ENCODE measurements around the gene KIRREL3.
"Not testable (repeated sequence)": the region's sequence is repeated elsewhere in the genome, so short reads cannot be mapped to it uniquely, and the experiment has no call there.

KIRREL3 gene

DNA sequence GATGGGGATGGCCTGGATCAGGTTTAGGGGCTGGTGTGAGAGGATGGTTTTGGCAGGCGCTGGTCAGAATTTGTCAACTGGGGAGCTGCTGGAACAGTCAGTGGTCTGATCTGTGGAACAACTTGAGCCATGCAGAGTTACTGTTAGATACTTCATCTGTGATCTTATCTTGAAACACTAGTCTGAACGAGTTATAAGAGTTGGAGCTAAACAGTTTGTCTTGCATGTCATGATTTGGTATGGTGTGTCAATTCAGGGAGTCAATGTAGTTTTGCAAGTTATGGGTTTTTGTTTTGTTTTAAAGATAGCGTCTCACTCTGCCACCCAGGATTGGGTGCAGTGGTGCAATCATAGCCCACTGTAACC is 591.0 kb downstream of the KIRREL3 start:
- no peak for DNase-seq

DNA sequence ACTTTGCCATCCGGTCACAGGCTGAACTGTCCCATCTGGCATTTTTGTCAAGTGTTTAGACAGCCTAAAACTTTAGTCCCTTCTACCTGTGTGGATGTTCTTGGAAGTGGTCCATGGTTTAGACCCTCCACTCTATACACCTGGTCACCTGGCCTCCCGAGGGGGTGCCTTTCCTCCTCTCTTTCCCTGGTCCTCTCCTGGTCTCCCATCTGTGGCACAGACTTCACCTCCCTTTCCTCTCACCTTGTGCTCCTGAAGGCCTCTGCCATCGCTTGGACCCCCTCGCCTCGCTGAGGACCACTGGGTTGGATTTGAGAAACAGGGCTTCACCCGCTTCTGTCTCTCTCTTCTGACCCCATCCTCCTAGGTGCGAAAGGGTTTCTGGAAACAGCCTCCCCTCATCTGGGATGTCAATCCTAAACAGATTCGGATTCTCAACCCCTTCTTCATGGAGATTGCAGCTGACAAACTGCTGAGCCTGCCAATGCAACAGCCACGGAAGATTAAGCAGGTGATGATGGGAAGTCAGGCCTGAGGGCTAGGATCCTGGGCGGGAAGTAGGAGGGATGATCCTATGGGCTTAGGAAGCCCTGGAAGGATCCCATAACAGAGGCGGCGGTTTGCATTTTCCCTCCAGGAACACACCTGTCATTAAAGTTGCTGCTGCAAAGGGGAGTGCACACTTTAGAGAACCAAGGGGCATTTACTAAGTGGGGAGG is 591.5 kb downstream of the KIRREL3 start:
- DNase-seq, result no peak

DNA sequence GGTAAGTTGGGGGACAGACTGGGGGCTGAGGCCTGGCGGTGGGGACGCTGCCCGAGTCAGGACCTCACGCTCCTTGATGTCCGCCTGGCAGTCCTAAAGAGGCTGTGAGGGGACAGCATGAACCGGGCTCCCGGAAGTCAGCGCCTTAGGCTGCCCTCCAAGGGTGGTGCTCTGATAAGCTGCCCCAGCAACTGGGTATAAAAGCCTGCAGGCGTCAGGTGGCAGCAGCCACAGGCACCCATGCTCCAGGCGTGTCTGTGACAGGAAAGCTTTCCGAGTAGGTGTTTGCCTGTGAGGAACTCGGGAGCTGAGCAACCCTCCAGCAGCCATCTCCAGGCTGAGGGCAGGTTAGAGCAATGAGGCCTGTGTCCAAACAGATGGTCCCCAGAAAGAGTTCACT is 592.1 kb downstream of the KIRREL3 start:
- no peak for DNase-seq

DNA sequence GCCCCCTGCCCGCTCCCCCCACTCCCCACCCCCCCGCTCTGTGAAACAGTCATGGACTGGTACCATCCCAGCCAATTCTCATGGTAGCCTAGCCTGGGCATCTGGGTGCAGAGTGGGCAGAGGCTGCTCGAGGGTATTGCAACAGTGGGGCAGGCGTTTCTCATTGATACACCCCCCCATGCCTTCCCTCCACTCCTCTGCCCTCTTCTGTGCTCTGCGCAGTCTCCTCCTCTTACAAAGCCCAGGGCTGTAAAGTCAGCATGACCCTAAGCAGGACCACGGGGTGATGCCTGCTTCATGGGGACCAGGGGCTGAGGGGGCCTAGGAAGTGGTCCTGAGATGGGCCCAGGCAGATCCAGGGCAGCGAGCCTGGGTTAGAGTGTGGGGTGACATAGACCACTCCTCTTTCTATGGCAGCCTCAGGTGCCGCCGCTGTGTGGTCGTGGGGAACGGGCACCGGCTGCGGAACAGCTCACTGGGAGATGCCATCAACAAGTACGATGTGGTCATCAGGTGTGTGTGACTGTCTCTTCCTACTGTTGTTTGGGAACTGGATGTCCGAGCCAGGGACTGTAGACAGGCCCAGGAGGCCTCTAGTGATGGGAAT is 592.8 kb downstream of the KIRREL3 start:
- no peak for DNase-seq

DNA sequence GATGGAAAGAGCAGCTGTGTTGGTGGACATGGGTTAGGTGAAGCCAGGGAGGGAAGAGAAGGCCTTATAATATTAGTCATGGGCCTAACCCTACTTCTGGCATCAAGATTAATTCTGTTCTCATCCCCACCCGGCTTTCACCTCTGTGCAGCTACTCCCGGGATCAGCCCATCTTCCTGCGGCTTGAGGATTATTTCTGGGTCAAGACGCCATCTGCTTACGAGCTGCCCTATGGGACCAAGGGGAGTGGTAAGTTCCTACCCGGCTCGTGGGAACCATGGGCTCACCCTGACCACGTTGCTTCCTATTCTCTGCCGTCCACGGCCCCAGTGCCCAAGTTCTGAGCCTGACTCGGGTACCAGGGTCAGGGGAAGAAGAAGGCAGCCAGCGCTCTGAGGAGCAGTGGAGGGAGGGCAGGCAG is 593.5 kb downstream of the KIRREL3 start:
- DNase-seq, result no peak

DNA sequence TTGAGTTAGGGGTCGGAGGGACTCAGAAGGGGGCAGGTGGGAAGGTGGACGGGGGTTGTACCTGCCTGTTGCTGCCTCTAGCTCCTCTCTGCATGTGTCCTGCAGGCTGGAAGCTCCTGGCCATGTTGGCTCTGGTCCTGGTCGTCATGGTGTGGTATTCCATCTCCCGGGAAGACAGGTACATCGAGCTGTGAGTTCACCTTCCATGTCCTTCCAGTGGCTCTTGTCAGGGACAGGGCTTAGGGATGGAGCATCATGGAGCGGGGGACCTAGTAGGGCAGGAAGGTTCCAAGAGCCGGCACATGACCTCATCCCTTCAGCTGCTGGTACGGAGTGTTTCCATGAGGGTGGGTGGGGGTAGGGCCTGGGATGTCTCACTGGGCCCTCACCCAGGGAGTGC is 594.2 kb downstream of the KIRREL3 start:
- DNase-seq, result no peak

DNA sequence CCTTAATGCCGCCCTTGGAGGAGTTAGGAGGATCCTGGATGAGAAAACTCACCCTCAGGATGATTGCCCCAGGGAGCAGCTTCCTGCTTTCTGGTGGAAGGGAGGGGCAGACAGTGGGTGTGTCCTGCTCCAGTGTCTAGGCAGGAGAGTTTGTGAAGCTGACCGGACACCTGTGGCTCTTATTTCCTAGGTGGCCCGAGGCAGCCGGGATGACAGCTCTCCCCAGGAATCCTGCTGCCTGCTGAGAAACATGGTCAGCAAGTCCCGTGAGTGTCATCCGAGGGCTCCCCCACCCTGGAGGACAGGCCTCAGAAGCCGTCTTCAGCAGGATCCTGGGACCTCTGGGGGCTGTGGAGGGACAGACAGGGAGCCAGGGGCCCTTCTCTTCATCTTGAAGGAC is 594.7 kb downstream of the KIRREL3 start:
- no peak for DNase-seq

DNA sequence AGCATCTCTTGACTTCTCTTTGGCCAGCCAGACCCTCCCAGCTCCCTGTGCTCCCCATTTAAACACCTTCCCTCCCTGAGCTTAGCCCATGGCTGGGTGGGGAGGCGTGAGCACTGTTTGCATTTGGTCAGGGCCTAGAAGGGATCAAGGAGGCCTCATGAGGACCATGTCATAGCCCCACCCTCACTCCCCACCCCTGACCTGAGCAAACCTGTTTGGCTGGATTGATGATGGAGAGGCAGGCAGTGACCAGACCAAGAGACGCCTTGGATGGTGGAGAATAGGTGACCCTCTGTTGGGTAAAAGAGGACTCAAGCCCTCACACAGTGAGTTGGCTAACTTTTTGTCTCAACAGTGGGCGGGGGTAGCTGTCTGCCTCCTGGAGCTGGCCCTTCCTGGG is 595.2 kb downstream of the KIRREL3 start:
- DNase-seq, result no peak

DNA sequence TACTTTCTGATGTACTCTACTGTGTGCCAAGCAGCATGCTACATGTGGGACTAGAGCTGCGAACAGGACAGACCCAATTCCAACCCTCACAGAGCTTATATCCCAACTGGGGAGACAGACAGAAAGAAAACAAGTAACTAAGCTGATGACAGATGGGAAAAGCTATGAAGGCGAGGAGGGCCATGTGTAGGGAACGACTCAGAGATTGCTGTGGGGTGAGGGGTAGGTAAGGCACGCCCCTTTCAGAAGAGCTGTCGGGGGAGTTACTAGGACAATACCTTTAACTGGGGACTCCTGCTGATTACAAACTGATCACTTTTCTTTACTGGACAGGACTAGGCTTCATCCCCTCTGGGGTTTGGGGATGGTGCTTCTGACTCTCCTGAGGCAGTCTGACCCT is 596.2 kb downstream of the KIRREL3 start:
- DNase-seq, result no peak

DNA sequence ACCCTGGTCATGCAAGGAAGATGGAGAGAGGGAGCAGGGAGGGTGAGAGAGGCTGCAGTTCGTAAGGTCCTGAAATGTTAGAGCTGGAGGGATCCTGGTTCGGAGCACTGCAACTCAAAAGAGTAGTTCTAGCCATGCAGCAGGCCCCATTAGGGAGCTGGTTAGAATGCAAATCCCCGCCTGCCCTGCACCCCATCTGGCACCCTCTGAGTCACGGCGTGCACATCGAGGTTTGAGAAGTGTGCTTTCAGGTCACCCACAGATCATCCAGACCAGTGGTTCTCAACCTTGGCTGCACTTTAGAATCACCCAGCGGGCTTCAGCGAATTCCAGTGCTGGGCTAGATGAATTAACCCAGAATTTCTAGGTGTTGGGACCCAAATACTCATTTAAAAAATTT is 596.9 kb downstream of the KIRREL3 start:
- no peak for DNase-seq

DNA sequence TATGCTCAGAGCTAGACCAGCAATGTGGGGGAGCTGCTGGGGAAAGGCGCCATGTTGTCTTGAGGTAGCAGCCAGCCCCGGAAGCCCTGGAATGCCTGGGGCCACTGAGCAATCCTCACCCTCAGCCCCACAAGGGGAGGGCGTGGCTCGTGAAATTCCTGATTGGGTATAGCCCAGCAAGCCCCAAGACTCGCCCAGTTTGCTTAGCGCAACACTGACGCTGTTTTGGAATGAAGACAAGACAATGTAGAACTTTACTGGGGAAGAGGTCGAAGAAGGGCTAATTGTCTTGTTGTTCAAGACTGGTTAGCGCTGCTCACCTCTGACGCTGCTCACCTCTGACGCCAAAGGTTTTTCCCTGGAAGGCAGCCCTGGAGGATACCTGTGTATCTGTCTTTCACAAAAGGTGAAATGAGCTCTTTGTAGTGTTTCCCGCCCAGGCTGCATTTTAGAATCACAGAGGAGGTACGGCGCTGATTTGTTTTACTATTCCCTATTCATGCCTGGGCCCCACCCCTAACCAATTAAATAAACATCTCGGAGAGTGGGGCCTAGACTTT is 597.5 kb downstream of the KIRREL3 start:
- no peak for DNase-seq

DNA sequence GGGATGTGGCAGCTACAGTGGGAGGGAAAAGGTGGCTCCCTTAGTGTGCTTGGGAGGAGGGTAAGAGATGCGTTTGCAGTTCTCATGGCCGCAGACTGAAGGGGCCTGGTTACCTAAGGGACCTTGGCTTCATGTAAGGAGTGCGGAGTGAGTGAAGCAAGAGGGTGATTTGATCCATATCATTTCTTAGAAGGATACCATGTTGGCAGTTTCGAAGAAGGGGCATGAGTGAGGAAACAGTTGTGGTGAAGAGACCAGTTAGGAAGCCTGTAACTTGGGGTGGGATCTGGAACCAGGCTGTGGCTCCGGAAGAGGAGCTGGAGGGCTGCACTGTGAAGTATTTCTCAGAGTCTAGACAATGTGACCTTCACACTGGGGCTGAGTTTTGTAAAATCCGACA is 600.1 kb downstream of the KIRREL3 start:
- no peak for DNase-seq

DNA sequence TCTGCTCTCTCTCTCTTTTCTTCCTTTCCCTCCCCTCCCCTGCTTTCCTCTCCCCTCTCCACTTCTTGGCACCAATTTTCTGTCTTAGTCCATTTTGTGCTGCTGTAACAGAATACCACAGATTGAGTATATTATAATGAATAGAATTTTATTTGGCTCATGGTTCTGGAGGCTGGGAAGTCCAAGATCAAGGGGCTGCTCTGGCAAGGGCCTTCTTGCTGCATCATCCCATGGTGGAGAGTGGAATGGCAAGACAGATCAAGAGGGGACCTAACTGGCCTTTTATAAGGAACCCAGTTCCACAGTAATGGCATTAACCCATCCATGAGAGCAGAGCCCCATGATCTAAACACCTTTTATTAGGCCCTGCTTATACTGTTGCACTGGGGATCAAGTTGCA is 600.6 kb downstream of the KIRREL3 start:
- no peak for DNase-seq

DNA sequence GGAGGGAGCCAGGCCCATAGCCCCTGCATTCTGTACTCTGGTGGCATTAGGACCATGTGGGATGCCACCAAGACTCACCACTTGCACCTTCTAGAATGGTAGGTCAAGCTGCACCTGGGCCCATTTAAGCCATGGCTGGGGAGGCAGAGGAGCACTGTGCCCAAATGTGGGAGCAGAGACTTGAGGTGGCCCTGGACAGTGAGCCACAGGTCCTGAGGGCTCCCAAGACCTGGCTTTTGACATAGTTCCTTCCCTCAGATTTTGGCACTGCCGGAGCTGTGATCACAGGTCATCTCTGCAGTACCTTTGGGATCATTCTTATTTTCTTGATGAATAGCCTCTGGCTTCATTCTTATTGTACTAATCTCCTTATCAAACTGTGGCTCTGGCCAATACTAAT is 601.8 kb downstream of the KIRREL3 start:
- DNase-seq, result no peak

DNA sequence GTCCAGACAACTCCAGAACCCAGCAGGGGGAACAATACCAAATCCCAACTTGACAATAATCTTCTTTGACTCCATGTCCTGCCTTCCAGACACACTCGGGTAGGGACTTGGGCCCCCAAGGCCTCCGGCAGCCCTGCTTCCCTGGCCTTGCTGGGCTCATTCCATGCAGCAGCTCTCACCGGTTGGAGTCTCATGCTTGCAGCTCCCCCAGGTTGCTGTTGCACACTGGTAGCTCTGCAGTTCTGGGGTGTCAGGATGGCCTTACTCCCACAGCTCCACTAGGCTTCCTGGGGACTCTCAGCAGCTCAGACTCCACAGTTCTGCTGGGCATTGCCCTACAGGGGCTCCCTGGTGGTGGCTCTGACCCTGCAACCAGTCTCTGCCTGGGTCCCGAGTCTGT is 602.3 kb downstream of the KIRREL3 start:
- DNase-seq, result no peak

DNA sequence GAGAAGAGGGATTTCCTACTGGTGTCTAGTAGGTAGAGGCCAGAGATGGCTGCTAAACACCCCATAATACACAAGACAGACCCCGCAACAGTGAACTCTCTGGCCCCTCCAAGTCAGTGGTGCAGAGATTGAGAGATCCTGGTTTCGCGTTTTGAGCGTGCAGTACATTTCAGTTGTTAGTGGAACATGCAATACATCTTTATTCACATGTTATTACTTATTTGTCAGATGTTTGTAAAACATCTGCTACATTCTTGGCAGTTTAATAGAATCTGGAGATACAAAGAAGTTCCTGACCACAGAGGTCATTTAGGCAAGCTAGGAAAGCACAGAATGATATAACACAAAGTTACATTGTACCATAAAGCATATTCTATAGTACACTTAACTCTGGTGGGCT is 603.6 kb downstream of the KIRREL3 start:
- no peak for DNase-seq

DNA sequence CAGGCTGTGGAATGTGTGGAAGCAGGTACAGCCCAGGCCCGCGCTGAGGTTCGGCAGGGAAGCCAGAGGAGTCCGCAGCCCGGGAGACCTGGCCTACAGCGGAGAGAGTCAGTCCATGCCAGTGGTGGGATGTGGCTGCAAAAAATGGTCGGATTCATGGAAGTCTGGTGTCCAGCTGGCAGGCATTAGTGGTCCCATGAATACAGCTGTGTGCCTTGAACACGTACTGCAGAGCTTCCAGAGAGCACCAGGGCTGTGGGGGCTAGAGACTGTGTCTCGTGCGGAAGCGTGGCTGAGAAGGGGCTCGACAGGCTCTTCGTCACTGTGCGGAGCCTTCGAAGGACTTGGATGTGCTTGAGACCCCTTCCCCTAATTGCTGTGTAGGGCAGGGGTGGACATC is 604.3 kb downstream of the KIRREL3 start:
- not testable (repeated sequence) for DNase-seq

DNA sequence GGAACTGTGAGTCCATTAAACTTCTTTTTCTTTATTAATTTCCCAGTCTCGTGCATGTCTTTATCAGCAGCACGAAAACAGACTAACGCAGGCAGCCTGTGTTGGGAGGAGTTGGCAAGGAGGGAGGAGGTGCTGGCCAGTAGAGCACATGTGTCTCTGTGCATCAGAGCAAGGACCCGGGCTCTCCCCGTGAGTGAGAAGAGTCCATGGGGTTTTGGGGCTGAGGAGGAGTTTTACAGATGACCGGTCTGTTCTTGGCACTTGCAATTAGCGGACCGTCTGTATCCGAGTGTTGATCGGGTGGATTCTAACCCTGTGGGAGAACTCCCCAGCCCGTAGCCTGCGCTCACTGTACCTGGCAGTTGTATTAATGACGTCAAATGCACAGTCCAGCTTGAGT is 604.8 kb downstream of the KIRREL3 start:
- not testable (repeated sequence) for DNase-seq

DNA sequence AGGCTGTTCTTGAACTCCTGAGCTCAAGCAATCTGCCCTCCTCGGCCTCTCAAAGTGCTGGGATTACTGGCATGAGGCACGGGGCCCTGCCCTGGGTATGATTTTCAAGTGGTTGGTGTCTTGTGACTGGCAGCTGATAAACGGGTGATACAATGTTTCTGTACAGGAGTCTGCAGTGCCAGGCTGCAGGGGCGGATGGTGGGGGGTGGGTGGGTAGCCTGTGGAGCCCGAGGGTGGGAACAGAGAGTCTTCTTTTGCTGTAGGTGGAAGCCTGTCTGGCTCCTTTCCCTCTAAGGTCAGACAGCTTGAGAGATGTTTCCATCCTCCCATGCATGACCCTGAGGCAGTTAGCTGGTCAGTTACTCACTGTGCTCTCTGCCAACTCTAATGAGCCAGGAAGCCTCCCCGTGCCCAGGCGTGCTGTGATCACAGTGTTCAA is 605.9 kb downstream of the KIRREL3 start:
- not testable (repeated sequence) for DNase-seq

DNA sequence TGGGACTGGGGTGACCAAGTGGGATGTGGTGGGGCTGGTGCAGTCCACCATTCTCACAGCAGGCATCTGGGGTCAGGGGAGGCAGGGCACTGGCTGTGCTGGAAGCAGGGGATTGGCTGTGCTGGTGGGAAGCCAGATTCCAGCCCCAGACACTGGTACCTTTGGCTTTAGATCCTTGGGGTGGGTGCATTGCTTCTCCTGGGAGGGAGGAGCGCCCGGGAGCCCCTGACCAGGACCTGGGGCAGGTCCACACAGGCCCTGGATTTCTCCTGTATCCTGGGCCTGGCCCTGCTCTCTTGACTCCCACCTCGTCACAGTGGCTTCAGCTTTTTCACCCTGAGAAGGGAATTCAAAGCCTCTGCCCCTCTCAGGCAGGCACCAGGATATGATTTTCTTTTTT is 606.5 kb downstream of the KIRREL3 start:
- DNase-seq, result no peak

DNA sequence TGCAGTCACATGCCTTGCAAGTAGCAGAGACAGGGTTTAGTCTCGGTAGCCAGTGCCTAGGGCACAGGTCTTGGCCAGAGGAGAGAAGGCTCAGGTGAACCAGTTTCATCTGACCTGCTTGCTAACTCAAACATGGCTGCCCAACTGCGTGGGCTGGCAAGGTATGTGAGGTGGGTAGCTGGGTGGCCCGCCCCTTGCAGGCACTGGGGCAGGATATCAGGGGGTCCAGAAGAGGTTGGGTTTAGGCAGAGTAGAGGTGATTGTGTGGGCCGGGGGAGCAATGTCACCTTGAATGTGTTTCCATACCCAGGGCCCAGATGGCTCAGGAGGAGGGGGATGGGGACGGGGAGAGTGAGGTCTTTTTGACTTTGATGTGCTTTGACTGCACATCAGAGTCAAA is 607.4 kb downstream of the KIRREL3 start:
- DNase-seq, result no peak

DNA sequence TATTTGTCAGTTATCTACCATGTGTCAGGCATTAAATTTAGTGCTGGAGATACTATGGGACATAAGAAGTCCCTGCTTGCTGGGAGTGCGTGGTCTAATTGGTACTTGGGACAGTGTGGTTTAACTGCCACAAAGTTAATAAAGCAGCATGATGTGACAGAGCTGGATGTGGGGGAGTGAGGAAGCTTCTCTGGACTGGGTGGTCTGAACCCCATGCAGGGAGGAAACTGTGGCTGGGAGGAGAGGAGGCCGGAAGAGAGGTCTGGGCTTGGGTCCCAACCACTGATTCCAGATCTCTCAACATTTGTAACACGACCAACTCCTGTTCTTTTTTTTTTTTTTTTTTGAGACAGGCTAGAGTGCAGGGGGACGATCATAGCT is 607.9 kb downstream of the KIRREL3 start:
- no peak for DNase-seq

DNA sequence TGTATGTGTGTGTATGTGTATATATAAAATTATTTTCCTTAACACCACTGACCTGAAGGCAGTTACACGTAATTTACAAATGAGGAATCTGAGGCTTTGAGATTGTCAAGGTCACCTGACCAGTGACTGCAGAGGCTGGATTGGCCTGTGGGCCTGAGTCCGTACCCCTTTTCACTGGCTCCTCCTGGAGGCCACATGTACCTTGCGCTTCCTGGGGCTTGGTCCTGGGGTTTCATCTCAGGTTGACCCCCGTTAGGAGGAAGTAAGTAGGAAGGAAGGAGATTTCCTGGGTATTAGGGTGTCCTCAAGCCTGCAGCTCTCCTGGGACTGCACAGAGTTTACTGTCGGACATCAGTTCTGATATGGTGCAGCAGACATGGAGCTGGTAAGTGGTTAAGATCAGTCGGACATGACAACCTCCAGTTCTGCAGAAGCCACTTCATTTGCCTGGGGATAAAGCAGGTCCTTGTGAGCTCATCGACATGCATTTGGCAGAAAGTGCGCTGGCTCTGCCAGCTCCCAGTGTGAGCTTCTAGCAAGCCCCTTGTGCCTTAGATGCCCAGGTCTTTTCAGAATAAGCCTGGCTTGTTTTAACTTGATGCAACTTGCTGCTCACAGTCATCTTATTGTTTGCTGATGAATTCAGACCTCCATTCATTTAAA is 608.5 kb downstream of the KIRREL3 start:
- DNase-seq, result no peak

DNA sequence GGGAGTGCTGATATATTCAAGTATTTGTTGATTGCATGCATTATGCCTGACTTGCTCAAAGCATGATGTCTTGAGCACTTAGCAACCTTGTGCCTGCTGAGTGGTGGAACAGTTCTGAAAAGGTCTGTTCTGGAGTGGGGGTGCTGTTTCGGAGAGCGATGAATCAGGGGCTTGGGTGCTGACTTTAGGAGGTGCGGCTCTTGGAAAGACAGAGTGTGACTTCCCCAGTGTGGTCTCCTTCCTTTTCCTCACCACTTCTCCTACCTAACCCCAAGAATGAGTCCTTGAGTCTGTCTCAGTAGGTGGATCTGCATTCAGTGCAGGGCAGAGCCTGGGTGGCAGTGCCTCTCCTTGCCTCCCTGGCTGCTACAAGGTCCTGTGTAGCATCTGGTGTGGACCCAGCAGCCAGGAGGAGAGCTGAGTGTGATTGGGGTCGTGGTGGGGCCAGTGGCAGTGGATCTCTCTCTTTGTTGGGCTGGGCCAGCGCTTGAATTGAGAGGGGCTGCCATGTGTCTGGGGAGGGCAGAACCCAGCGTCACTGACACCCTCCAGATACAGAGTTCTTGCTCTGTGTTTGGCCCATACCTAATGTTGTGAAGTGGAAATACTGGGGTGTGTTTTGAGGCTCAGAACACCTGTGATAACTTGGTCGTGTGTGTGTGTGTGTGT is 609.1 kb downstream of the KIRREL3 start:
- DNase-seq, result no peak

All from NCI-H1105 (cell line).